H1 (cell line): ENCODE measurements around the gene ANKRD26. TPM values are rescaled to one million over a fixed set of nuclear protein-coding genes. Genes with fewer than 3 reads are reported as not detected.

Experiments used
- CTCF ChIA-PET: fragments of 300-600 bp; sonication (Branson Sonifier 250); formaldehyde crosslinking; loops from one replicate; lab custom pipeline; 2021; ENCODE audit not compliant: partially characterized antibody; lab: Charles Lee
- POLR2A ChIA-PET: fragments of 300-600 bp; sonication (Branson Sonifier 250); formaldehyde crosslinking; loops from one replicate; lab custom pipeline; 2021; ENCODE audit warnings: inconsistent platforms; ENCODE audit not compliant: partially characterized antibody; lab: Charles Lee
- DNase-seq, 2 experiments: peaks; one replicate each; pipeline versions ENCODE4 v3.0.0 to v3.0.0-alpha.2; 2010 to 2022; ENCODE audit warnings: low spot score in 2 of 2, low read depth in 1 of 2, mixed read lengths in 1 of 2
- FAIRE-seq: peaks from 2 replicates; lab custom pipeline; 2011; peaks lifted over from hg19 to GRCh38; lab: Jason Lieb, UNC
- H2AFZ ChIP-seq: 2 replicates; pipeline ENCODE4 v1.8.1; 2012; ENCODE audit warnings: low read length, inconsistent platforms
- H2AK5ac ChIP-seq: 2 replicates; pipeline ENCODE4 v1.6.1; 2013; ENCODE audit warnings: low read depth, low read length
- H2BK120ac ChIP-seq: replicated peaks from 2 replicates; pipeline ENCODE3; 2013; ENCODE audit warnings: low read depth, low read length, inconsistent platforms
- H2BK12ac ChIP-seq: 2 replicates; pipeline ENCODE4 v1.6.1; 2013; ENCODE audit warnings: low read depth, low read length
- H2BK15ac ChIP-seq: 2 replicates; pipeline ENCODE4 v1.6.1; 2013; ENCODE audit warnings: low read length
- H2BK20ac ChIP-seq: 2 replicates; pipeline ENCODE4 v1.6.1; 2013; ENCODE audit warnings: low read length
- H2BK5ac ChIP-seq: 2 replicates; pipeline ENCODE4 v1.6.1; 2013; ENCODE audit warnings: low read depth, low read length
- H3K14ac ChIP-seq: 2 replicates; pipeline ENCODE4 v1.6.1; 2013; ENCODE audit warnings: inconsistent platforms; ENCODE audit not compliant: insufficient read length
- H3K18ac ChIP-seq: 2 replicates; pipeline ENCODE4 v1.6.1; 2013; ENCODE audit warnings: low read length; ENCODE audit errors: extremely low read depth
- H3K23ac ChIP-seq: 2 replicates; pipeline ENCODE4 v1.6.1; 2013; ENCODE audit warnings: inconsistent platforms; ENCODE audit not compliant: insufficient read length
- H3K23me2 ChIP-seq: 2 replicates; pipeline ENCODE4 v1.6.1; 2013; ENCODE audit warnings: low read depth, low read length
- H3K27ac ChIP-seq: 2 replicates; pipeline ENCODE4 v1.6.1; 2011; ENCODE audit warnings: low read depth, low read length, inconsistent platforms
- H3K27me3 ChIP-seq, 4 experiments: replicated peaks in 1 of 4; 1 replicate in 1 of 4; 2 replicates in 3 of 4; pipeline versions ENCODE4 v1.6.1 to v1.8.1; 2011 to 2013; ENCODE audit warnings: low read length in 3 of 4, mild to moderate bottlenecking in 3 of 4, inconsistent platforms in 2 of 4, mixed read lengths in 2 of 4, moderate library complexity in 1 of 4; ENCODE audit not compliant: control insufficient read depth in 3 of 4, insufficient read depth in 3 of 4; ENCODE audit errors: extremely low read depth in 1 of 4
- H3K36me3 ChIP-seq, 4 experiments: 2 replicates each; pipeline versions ENCODE4 v1.6.1 to v1.8.1; 2011 to 2013; ENCODE audit warnings: mild to moderate bottlenecking in 4 of 4, low read length in 3 of 4, moderate library complexity in 2 of 4, control low read depth in 1 of 4, inconsistent platforms in 1 of 4; ENCODE audit not compliant: insufficient read depth in 4 of 4, control insufficient read depth in 2 of 4
- H3K4ac ChIP-seq: replicated peaks from 2 replicates; pipeline ENCODE3; 2013; ENCODE audit warnings: low read length, low read depth, mixed read lengths, inconsistent platforms; ENCODE audit not compliant: insufficient read length
- H3K4me1 ChIP-seq, 4 experiments: replicated peaks in 1 of 4; 1 replicate in 1 of 4; 2 replicates in 3 of 4; pipeline versions ENCODE4 v1.6.1 to v1.8.1; 2011 to 2013; ENCODE audit warnings: low read length in 3 of 4, inconsistent platforms in 2 of 4, mixed read lengths in 1 of 4; ENCODE audit not compliant: insufficient read depth in 4 of 4, control insufficient read depth in 3 of 4
- H3K4me2 ChIP-seq, 2 experiments: 2 replicates each; pipeline versions ENCODE4 v1.6.1 to v1.8.1; 2011 to 2013; ENCODE audit warnings: low read depth in 2 of 2, low read length in 2 of 2, control low read depth in 1 of 2, inconsistent platforms in 1 of 2, mild to moderate bottlenecking in 1 of 2; ENCODE audit not compliant: insufficient read depth in 1 of 2
- H3K4me3 ChIP-seq, 4 experiments: fragments of 200-600, 300-600 bp in 1 of 4; sonication (generic), shearing (Covaris generic), sonication (Bioruptor Twin) in 1 of 4; 2 replicates each; pipeline versions ENCODE4 v1.5.1 to v1.8.1; 2011 to 2016; ENCODE audit warnings: low read length in 4 of 4, low read depth in 3 of 4, control low read depth in 2 of 4, inconsistent platforms in 2 of 4, mild to moderate bottlenecking in 2 of 4, mixed read lengths in 1 of 4, moderate library complexity in 1 of 4; ENCODE audit not compliant: insufficient read depth in 2 of 4; ENCODE audit errors: extremely low read depth in 1 of 4
- H3K56ac ChIP-seq: replicated peaks from 2 replicates; pipeline ENCODE3; 2013; ENCODE audit warnings: low read depth, mild to moderate bottlenecking, mixed read lengths, low read length, inconsistent platforms; ENCODE audit not compliant: insufficient read length
- H3K79me1 ChIP-seq: 2 replicates; pipeline ENCODE4 v1.6.1; 2013; ENCODE audit warnings: low read depth, low read length, control low read depth
- H3K79me2 ChIP-seq, 2 experiments: 2 replicates each; pipeline versions ENCODE4 v1.6.1 to v1.8.1; 2012 to 2013; ENCODE audit warnings: low read length in 2 of 2, mild to moderate bottlenecking in 2 of 2, inconsistent platforms in 1 of 2; ENCODE audit not compliant: insufficient read depth in 2 of 2, control insufficient read depth in 1 of 2
- H3K9ac ChIP-seq, 4 experiments: replicated peaks in 1 of 4; 1 replicate in 1 of 4; 2 replicates in 3 of 4; pipeline versions ENCODE4 v1.6.1 to v1.8.1; 2011 to 2013; ENCODE audit warnings: low read depth in 3 of 4, low read length in 3 of 4, control low read depth in 2 of 4, mild to moderate bottlenecking in 2 of 4, moderate library complexity in 2 of 4, inconsistent platforms in 1 of 4; ENCODE audit errors: extremely low read depth in 1 of 4
- H3K9me3 ChIP-seq, 2 experiments: 2 replicates each; pipeline versions ENCODE4 v1.6.1 to v1.8.1; 2012 to 2013; ENCODE audit warnings: mild to moderate bottlenecking in 2 of 2, moderate library complexity in 2 of 2, control low read depth in 1 of 2, inconsistent platforms in 1 of 2, low read depth in 1 of 2, low read length in 1 of 2, mixed read lengths in 1 of 2; ENCODE audit not compliant: insufficient read depth in 2 of 2
- H4K20me1 ChIP-seq, 2 experiments: replicated peaks in 1 of 2; 2 replicates each; pipeline versions ENCODE3 to v1.8.1; 2011 to 2013; ENCODE audit warnings: inconsistent platforms in 2 of 2, low read length in 2 of 2, mild to moderate bottlenecking in 1 of 2; ENCODE audit not compliant: insufficient read depth in 2 of 2, control insufficient read depth in 1 of 2
- H4K5ac ChIP-seq: 2 replicates; pipeline ENCODE4 v1.6.1; 2013; ENCODE audit warnings: low read length, low read depth, mixed read lengths, inconsistent platforms; ENCODE audit not compliant: insufficient read length
- H4K8ac ChIP-seq: 2 replicates; pipeline ENCODE4 v1.8.0; 2013; ENCODE audit warnings: mild to moderate bottlenecking, moderate library complexity, low read length, inconsistent platforms; ENCODE audit not compliant: insufficient read depth; ENCODE audit errors: extremely low read depth
- H4K91ac ChIP-seq: replicated peaks from 2 replicates; pipeline ENCODE3; 2013; ENCODE audit warnings: low read length, mixed read lengths, inconsistent platforms; ENCODE audit not compliant: insufficient read length
- CHD2 ChIP-seq: IDR thresholded peaks from 2 replicates; pipeline ENCODE4 v1.6.1; 2012; ENCODE audit warnings: low read length, improper control_type of control experiment
- CTBP2 ChIP-seq: IDR thresholded peaks from 2 replicates; pipeline ENCODE4 v1.7.0; 2011; ENCODE audit warnings: borderline replicate concordance, mild to moderate bottlenecking, moderate library complexity, mixed read lengths, low read length; ENCODE audit not compliant: insufficient read depth, insufficient read length
- E2F6 ChIP-seq: IDR thresholded peaks from 2 replicates; pipeline ENCODE4 v1.6.1; 2012; ENCODE audit warnings: inconsistent platforms
- RNF2 ChIP-seq: fragments of 200-900, 300-1000 bp; sonication (generic); IDR thresholded peaks from 2 replicates; pipeline ENCODE4 v1.7.1; 2016; ENCODE audit warnings: borderline replicate concordance, low read depth, mild to moderate bottlenecking, antibody characterized with exemption, low read length; ENCODE audit not compliant: poor library complexity, severe bottlenecking; ENCODE audit errors: missing control alignments
- USF2 ChIP-seq: IDR thresholded peaks from 2 replicates; pipeline ENCODE4 v1.6.1; 2011; ENCODE audit warnings: low read length, improper control_type of control experiment
- WGBS, 2 experiments: shearing (Covaris generic) in 1 of 2; methylation state at CpG; one replicate each; pipeline versions ENCODE4 v1.1.6 to v1.1.7; 2013 to 2015; ENCODE audit warnings: low lambda C conversion rate in 2 of 2, mixed read lengths in 2 of 2, inconsistent platforms in 1 of 2, low coverage in 1 of 2, missing lambda C conversion rate in 1 of 2; ENCODE audit not compliant: insufficient replicate concordance in 2 of 2, insufficient coverage in 1 of 2, insufficient read length in 1 of 2; ENCODE audit errors: extremely low coverage in 1 of 2, missing lambda C conversion rate in 1 of 2; 5-methylcytosine and 5-hydroxymethylcytosine counted together
- polyA plus RNA-seq, 7 experiments: library from polyadenylated mRNA; depleted of rRNA in 3 of 7; stranded (reverse) in 5 of 7; unstranded in 2 of 7; fragments of >200 nt in 5 of 7; fragments of 200-250 nt in 2 of 7; gene quantifications; 1 replicate in 5 of 7; 2 replicates in 1 of 7; 4 replicates in 1 of 7; pipeline versions ENCODE4 v1.2.1 to v1.2.3, GENCODE V29; 2011 to 2013; ENCODE audit warnings: missing spikeins in 2 of 7, mixed read lengths in 2 of 7
- total RNA-seq: library from RNA; stranded (reverse); fragmentation: NEBNext Ultra II Directional; extraction: Animal tissue kit (Norgen Biotek cat#: 25700); gene quantifications from 2 replicates; pipeline ENCODE4 v1.2.1, GENCODE V29; 2021
- TF ChIP-seq, protein P1 (sequence below): IDR thresholded peaks from 2 replicates; pipeline ENCODE4 v1.6.1; 2012; ENCODE audit warnings: inconsistent platforms
- TF ChIP-seq, protein P2 (sequence below), 3 experiments: IDR thresholded peaks; 1 replicate in 2 of 3; 2 replicates in 1 of 3; pipeline versions ENCODE4 v1.5.1 to v1.6.1; 2011; ENCODE audit warnings: low read length in 3 of 3, mild to moderate bottlenecking in 3 of 3, inconsistent platforms in 2 of 3, low read depth in 1 of 3, moderate library complexity in 1 of 3; ENCODE audit not compliant: insufficient read depth in 1 of 3; ENCODE audit errors: control extremely low read depth in 1 of 3
- TF ChIP-seq, protein P3 (sequence below): IDR thresholded peaks from 2 replicates; pipeline ENCODE4 v1.6.1; 2011; ENCODE audit warnings: low read depth, mild to moderate bottlenecking, low read length; ENCODE audit not compliant: insufficient read depth

Gene ANKRD26
- total and polyA plus RNA-seq, 2 of the 8 experiments (the other 6 are each of a cell fraction or from before 2014, with no cell fraction given) = 1.3 to 8.8 TPM

GRCh38 chr10:26997610-26998009, 102.7 kb downstream of the ANKRD26 start:
- Histone ChIP-seq H2BK20ac (no peak overlapping the region), H2BK12ac (no peak overlapping the region), H3K4me2 (no peak overlapping the region), H3K23ac (no peak overlapping the region), H3K27me3 (no peaks in the 10 kb centered on the region), H2BK5ac (no peak overlapping the region), H3K4me3 (no peak overlapping the region), H3K79me1 (no peaks in the 10 kb centered on the region), H2BK15ac (no peak overlapping the region), H4K8ac (no peak overlapping the region), H3K18ac (no peak overlapping the region), H3K4me1 (no peaks in the 10 kb centered on the region), H3K14ac (no peak overlapping the region), H3K56ac (no peak overlapping the region), H3K79me2 (no peaks in the 10 kb centered on the region), H3K23me2 (no peaks in the 10 kb centered on the region), H2BK120ac (no peak overlapping the region), H4K5ac (no peak overlapping the region), H2AK5ac (no peak overlapping the region), H4K20me1 (no peaks in the 10 kb centered on the region), H3K4ac (no peak overlapping the region), H3K27ac (no peak overlapping the region), H3K9ac (no peak overlapping the region), H4K91ac (no peak overlapping the region), H3K9me3 (peaks cover 7 to 11% of the 10 kb centered on the region in 2 experiments; a peak in 2 of 4 replicates), H3K36me3 (peaks cover 0 to 6% (median 3%) of the 10 kb centered on the region in 4 experiments; a peak in 3 of 8 replicates), H2AFZ (no peak overlapping the region)
- 86% methylated on average over 9 of the region's 9 CpGs; no CpG with 5 or more reads in 1 of the 2 experiments for WGBS, 2 experiments
- ChIA-PET CTCF (no interaction called here), POLR2A (no interaction called here)
- DNase-seq (no peak), FAIRE-seq (no peak)
- TF ChIP-seq, protein P1, sequence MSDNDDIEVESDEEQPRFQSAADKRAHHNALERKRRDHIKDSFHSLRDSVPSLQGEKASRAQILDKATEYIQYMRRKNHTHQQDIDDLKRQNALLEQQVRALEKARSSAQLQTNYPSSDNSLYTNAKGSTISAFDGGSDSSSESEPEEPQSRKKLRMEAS = no peak
- TF ChIP-seq, protein P2, sequence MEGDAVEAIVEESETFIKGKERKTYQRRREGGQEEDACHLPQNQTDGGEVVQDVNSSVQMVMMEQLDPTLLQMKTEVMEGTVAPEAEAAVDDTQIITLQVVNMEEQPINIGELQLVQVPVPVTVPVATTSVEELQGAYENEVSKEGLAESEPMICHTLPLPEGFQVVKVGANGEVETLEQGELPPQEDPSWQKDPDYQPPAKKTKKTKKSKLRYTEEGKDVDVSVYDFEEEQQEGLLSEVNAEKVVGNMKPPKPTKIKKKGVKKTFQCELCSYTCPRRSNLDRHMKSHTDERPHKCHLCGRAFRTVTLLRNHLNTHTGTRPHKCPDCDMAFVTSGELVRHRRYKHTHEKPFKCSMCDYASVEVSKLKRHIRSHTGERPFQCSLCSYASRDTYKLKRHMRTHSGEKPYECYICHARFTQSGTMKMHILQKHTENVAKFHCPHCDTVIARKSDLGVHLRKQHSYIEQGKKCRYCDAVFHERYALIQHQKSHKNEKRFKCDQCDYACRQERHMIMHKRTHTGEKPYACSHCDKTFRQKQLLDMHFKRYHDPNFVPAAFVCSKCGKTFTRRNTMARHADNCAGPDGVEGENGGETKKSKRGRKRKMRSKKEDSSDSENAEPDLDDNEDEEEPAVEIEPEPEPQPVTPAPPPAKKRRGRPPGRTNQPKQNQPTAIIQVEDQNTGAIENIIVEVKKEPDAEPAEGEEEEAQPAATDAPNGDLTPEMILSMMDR (IDR thresholded peaks at IDR 0.05; ENCODE audit: control extremely low read depth in 1 of 3, insufficient read depth in 1 of 3, low read depth in 1 of 3, low read length in 3 of 3) = no peak
- TF ChIP-seq RNF2 (no peak), CHD2 (no peak), USF2 (no peak), E2F6 (no peak), CTBP2 (no peak)
- TF ChIP-seq, protein P3, sequence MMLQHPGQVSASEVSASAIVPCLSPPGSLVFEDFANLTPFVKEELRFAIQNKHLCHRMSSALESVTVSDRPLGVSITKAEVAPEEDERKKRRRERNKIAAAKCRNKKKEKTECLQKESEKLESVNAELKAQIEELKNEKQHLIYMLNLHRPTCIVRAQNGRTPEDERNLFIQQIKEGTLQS = no peak
